ENCODE data around the gene SETBP1. TPM values are rescaled to one million over a fixed set of nuclear protein-coding genes. Genes with fewer than 3 reads are reported as not detected.

SETBP1 gene
- total RNA-seq, 1 donor from 2014 or later = 12.0 TPM

DNA sequence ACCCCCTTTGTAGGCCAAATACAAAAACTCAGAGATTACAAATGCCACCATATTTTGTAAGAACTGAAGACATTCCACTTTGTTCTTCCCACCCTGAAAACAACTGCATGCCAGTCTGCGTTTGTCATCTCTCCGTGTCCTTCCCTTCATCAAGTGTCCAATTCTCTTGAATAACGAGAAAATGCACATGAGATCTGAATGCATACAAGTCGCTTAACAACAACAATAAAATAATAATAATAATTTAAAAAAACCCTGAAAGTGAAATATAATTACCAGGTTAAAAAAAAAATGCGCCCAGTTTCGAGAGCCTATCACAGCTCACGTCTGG is 2.0 kb upstream of the SETBP1 start:
- peaks cover 8% of the 10 kb centered on the region for H4K20me1 ChIP-seq (ENCODE audit: low read depth)
- H3K79me2 ChIP-seq (ENCODE audit: low read depth) = peaks cover 33% of the 10 kb centered on the region
- H3F3A ChIP-seq (ENCODE audit: low read depth) = peaks cover 40% of the 10 kb centered on the region
- H3K27ac ChIP-seq = no peak overlapping the region
- no peaks in the 10 kb centered on the region for H3K36me3 Mint-ChIP-seq
- H3K27me3 Mint-ChIP-seq (ENCODE audit: insufficient read depth, low read depth) = no peaks in the 10 kb centered on the region
- DNase-seq (ENCODE audit: low spot score) = no peak
- TF ChIP-seq EZH2phosphoT487 (IDR thresholded peaks at IDR 0.05) (no peak), EZH2 (IDR thresholded peaks at IDR 0.05) (no peak)
- TF ChIP-seq, protein P1, sequence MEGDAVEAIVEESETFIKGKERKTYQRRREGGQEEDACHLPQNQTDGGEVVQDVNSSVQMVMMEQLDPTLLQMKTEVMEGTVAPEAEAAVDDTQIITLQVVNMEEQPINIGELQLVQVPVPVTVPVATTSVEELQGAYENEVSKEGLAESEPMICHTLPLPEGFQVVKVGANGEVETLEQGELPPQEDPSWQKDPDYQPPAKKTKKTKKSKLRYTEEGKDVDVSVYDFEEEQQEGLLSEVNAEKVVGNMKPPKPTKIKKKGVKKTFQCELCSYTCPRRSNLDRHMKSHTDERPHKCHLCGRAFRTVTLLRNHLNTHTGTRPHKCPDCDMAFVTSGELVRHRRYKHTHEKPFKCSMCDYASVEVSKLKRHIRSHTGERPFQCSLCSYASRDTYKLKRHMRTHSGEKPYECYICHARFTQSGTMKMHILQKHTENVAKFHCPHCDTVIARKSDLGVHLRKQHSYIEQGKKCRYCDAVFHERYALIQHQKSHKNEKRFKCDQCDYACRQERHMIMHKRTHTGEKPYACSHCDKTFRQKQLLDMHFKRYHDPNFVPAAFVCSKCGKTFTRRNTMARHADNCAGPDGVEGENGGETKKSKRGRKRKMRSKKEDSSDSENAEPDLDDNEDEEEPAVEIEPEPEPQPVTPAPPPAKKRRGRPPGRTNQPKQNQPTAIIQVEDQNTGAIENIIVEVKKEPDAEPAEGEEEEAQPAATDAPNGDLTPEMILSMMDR (IDR thresholded peaks at IDR 0.05) = no peak
- peak overlapping the region; percentile 93 for H3K4me2 ChIP-seq
- H3K9ac ChIP-seq = no peak overlapping the region
- H3K36me3 ChIP-seq = no peaks in the 10 kb centered on the region
- H3K9me3 Mint-ChIP-seq = no peaks in the 10 kb centered on the region
- no peaks in the 10 kb centered on the region for H3K9me3 ChIP-seq (ENCODE audit: low read depth)
- H3K4me1 ChIP-seq = peaks cover 21% of the 10 kb centered on the region
- peak overlapping the region; percentile 78 for H3K4me3 Mint-ChIP-seq
- H3K4me3 ChIP-seq = peak overlapping the region; percentile 96
- no peak overlapping the region for H3K27ac Mint-ChIP-seq
- H2AFZ ChIP-seq (replicated peaks) = no peak overlapping the region
- H3K27me3 ChIP-seq = no peaks in the 10 kb centered on the region
- peaks cover 11% of the 10 kb centered on the region for H3K4me1 Mint-ChIP-seq

DNA sequence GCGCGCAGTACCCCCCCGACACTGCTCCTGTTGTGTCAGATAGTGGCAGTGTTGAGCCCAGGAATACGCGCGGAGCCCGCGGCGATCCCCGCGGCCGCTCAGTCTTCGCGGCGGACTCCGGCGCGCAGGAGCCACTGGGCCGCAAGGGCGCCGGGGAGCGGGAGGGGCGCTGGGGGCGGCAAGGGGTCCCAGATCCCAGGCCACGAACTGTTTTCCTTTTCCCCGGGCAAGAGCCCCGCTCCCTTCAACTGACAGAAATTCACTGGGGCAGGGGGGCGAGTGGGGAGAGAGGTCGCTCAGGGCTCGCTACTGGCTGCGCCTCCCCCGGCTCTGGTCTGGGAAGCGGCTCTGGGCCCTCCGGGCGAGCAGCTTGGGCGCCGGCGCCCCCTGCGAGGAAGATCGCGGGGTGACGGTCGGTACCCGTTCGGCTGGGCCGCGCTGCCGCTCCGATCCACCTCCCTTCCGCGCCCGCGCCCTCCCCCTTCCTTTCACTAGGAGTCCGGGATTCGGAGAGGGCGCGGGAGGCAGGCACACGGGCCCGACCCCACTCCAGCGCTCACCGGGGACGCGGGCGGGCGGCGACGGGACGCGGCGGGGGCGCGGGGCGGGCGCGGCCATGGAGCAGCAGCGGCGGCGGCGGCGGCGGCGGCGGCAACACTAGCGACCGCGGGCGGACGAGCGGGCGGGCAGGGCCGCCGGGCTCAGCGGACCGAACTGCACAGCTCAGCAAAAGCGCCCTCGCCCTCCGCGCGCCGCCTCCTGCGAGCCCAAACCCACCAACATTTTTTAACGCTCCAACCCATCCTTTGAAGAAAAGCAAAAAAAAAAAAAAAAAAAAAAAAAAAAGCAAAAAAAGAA is 1.4 kb upstream of the SETBP1 start:
- Histone ChIP-seq H3K9me3 (ENCODE audit: low read depth) (no peaks in the 10 kb centered on the region), H3K36me3 (no peaks in the 10 kb centered on the region), H3F3A (ENCODE audit: low read depth) (peaks cover 41% of the 10 kb centered on the region), H3K9ac (peak overlapping the region; percentile 51), H4K20me1 (ENCODE audit: low read depth) (peaks cover 9% of the 10 kb centered on the region), H3K4me1 (peaks cover 21% of the 10 kb centered on the region), H3K4me3 (peak overlapping the region; percentile 96), H3K27me3 (no peaks in the 10 kb centered on the region), H3K4me2 (peak overlapping the region; percentile 93), H2AFZ (replicated peaks) (peak overlapping the region; percentile 64), H3K79me2 (ENCODE audit: low read depth) (peaks cover 39% of the 10 kb centered on the region), H3K27ac (peak overlapping the region; percentile 83)
- Mint-ChIP-seq H3K9me3 (no peaks in the 10 kb centered on the region), H3K4me1 (peaks cover 6% of the 10 kb centered on the region), H3K27me3 (ENCODE audit: insufficient read depth, low read depth) (peaks cover 2% of the 10 kb centered on the region), H3K36me3 (no peaks in the 10 kb centered on the region), H3K27ac (no peak overlapping the region), H3K4me3 (peak overlapping the region; percentile 78)
- DNase-seq (ENCODE audit: low spot score) = peak; percentile 90
- peak; percentile 37 for TF ChIP-seq EZH2 (IDR thresholded peaks at IDR 0.05)
- TF ChIP-seq EZH2phosphoT487 (IDR thresholded peaks at IDR 0.05) = no peak
- TF ChIP-seq, protein P1 (IDR thresholded peaks at IDR 0.05) = peak; percentile 62

DNA sequence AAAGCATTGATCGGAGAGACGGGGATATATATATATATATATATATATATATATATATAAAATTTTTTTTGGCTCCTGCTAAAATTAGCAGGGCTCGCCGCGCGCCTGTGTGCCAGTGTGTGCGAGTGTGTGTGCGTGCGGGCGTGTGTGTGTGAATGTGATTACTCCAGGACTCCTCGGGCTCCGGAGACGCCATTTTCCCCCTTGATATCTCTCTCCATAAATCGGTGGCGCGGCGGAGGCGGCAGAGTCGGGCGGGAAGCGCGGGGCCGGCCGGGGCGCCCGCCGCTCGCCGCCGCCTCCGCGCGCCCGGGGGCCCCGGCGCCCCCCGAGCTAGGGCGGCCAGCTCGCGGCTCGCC is 795 bp upstream of the SETBP1 start:
- H3K4me1 Mint-ChIP-seq = peaks cover 6% of the 10 kb centered on the region
- H3K27me3 ChIP-seq = no peaks in the 10 kb centered on the region
- no peak overlapping the region for H3K9ac ChIP-seq
- no peak overlapping the region for H3K4me3 Mint-ChIP-seq
- H3K4me1 ChIP-seq = peaks cover 21% of the 10 kb centered on the region
- no peaks in the 10 kb centered on the region for H3K36me3 Mint-ChIP-seq
- DNase-seq (ENCODE audit: low spot score) = peak; percentile 81
- H3F3A ChIP-seq (ENCODE audit: low read depth) = peaks cover 41% of the 10 kb centered on the region
- no peaks in the 10 kb centered on the region for H3K9me3 Mint-ChIP-seq
- peak overlapping the region; percentile 93 for H3K4me2 ChIP-seq
- peak overlapping the region; percentile 30 for H3K27ac ChIP-seq
- peak overlapping the region; percentile 97 for H3K27ac Mint-ChIP-seq
- peaks cover 2% of the 10 kb centered on the region for H3K27me3 Mint-ChIP-seq (ENCODE audit: insufficient read depth, low read depth)
- peaks cover 46% of the 10 kb centered on the region for H3K79me2 ChIP-seq (ENCODE audit: low read depth)
- peaks cover 9% of the 10 kb centered on the region for H4K20me1 ChIP-seq (ENCODE audit: low read depth)
- H3K9me3 ChIP-seq (ENCODE audit: low read depth) = no peaks in the 10 kb centered on the region
- no peak for TF ChIP-seq EZH2 (IDR thresholded peaks at IDR 0.05)
- TF ChIP-seq, protein P1 (IDR thresholded peaks at IDR 0.05) = no peak
- no peak for TF ChIP-seq EZH2phosphoT487 (IDR thresholded peaks at IDR 0.05)
- H3K4me3 ChIP-seq = peak overlapping the region; percentile 96
- H3K36me3 ChIP-seq = no peaks in the 10 kb centered on the region
- no peak overlapping the region for H2AFZ ChIP-seq (replicated peaks)

Measured in neural progenitor cell (in vitro differentiated cells).